ENCODE measurements around the gene EEF2K.
"Not testable (repeated sequence)": the region's sequence is repeated elsewhere in the genome, so short reads cannot be mapped to it uniquely, and the experiment has no call there.

The EEF2K gene

GRCh38 chr16:22190081-22190775 lies 15.8 kb upstream of the EEF2K start:
- DNase-seq: no peak

- peak; percentile 99 for DNase-seq
Observed at GRCh38 chr16:22190776-22191531, 15.1 kb upstream of the EEF2K start.

- no peak for DNase-seq
Observed at GRCh38 chr16:22191532-22192260, 14.4 kb upstream of the EEF2K start.

GRCh38 chr16:22192261-22193062 lies 13.6 kb upstream of the EEF2K start:
- peak; percentile 87 for DNase-seq

- DNase-seq: no peak
Observed at GRCh38 chr16:22193063-22193411, 13.0 kb upstream of the EEF2K start.

GRCh38 chr16:22194707-22195444 lies 11.2 kb upstream of the EEF2K start:
- DNase-seq: no peak

GRCh38 chr16:22195445-22195694 lies 10.7 kb upstream of the EEF2K start:
- no peak for DNase-seq

- DNase-seq: peak; percentile 89
Observed at GRCh38 chr16:22195695-22196558, 10.2 kb upstream of the EEF2K start.

- DNase-seq: not testable (repeated sequence)
Observed at GRCh38 chr16:22196559-22197168, 9.4 kb upstream of the EEF2K start.

GRCh38 chr16:22198547-22199293 lies 7.4 kb upstream of the EEF2K start:
- no peak for DNase-seq

GRCh38 chr16:22202261-22202637 lies 3.8 kb upstream of the EEF2K start:
- no peak for DNase-seq

GRCh38 chr16:22203091-22203490 lies 3.0 kb upstream of the EEF2K start:
- no peak for DNase-seq

GRCh38 chr16:22204091-22204655 lies 1.9 kb upstream of the EEF2K start:
- DNase-seq: no peak

GRCh38 chr16:22205577-22206012 lies 483 bp upstream of the EEF2K start:
- DNase-seq: no peak

GRCh38 chr16:22206842-22207714 lies 1.0 kb downstream of the EEF2K start:
- DNase-seq: peak; percentile 67

GRCh38 chr16:22207715-22208360 lies 1.8 kb downstream of the EEF2K start:
- DNase-seq: no peak

- no peak for DNase-seq
Observed at GRCh38 chr16:22210285-22210684, 4.2 kb downstream of the EEF2K start.

GRCh38 chr16:22210854-22211253 lies 4.8 kb downstream of the EEF2K start:
- DNase-seq: no peak
